ENCODE measurements around the gene AMT. TPM values are rescaled to one million over a fixed set of nuclear protein-coding genes. Genes with fewer than 3 reads are reported as not detected.

The AMT gene
- total and polyA plus RNA-seq, 2 of the 13 experiments (the other 11 are each of a cell fraction or from before 2014, with no cell fraction given) = 35.3 to 59.0 TPM

- Histone ChIP-seq H3K9ac (ENCODE audit: insufficient read depth, low read depth, low read length) (peak overlapping the region; percentile 67), H3K4me2 (ENCODE audit: low read depth, low read length) (peak overlapping the region; percentile 88), H3K4me3 (replicated peaks in 1 of 3; ENCODE audit: insufficient read depth in 1 of 3, low read depth in 2 of 3, low read length in 3 of 3) (peak overlapping the region; percentile 16 to 59 (median 42); a peak in 5 of 6 replicates), H3K27me3 (ENCODE audit: control insufficient read depth in 1 of 2, insufficient read depth in 2 of 2, low read length in 2 of 2) (no peaks in the 10 kb centered on the region; a peak in 1 of 5 replicates), H3K36me3 (replicated peaks in 1 of 2; ENCODE audit: control insufficient read depth in 1 of 2, insufficient read depth in 2 of 2, low read length in 2 of 2) (no peaks in the 10 kb centered on the region), H3K27ac (ENCODE audit: extremely low read length, insufficient read depth, low read length) (peak overlapping the region; percentile 87), H2AFZ (ENCODE audit: low read length) (peak overlapping the region; percentile 22), H3K79me2 (ENCODE audit: insufficient read depth, low read length) (no peaks in the 10 kb centered on the region), H3K9me3 (ENCODE audit: low read length) (no peaks in the 10 kb centered on the region), H4K20me1 (ENCODE audit: insufficient read depth, low read length) (no peaks in the 10 kb centered on the region), H3K4me1 (ENCODE audit: insufficient read depth, low read length) (peaks cover 82% of the 10 kb centered on the region)
- POLR2A ChIA-PET = interaction anchor here (0.7 to 2.9 kb wide), 13 partner anchors 10 to 547 kb away, joined by 3 to 9 read pairs (median 4); partner anchors contain the start of genes ARIH2, NICN1, RHOA and USP4
- intact Hi-C loops (cut with micrococcal nuclease; ENCODE audit: unreplicated experiment) = loop anchor here (5.0 kb wide), 1 partner anchor 207 kb away; the partner anchor contains the start of gene APEH
- BruUV-seq (replicated peaks) = TSS peak; percentile 83
- under 1% methylated on average over 15 of the region's 18 CpGs for WGBS (ENCODE audit: low lambda C conversion rate)
- ATAC-seq (peak; percentile 9), FAIRE-seq (peak; percentile 71), DNase-seq (ENCODE audit: low spot score) (peak; percentile 91)
- CTCF ChIA-PET (ENCODE audit: low intra/inter-chr PET ratio, low total read pairs) = no interaction called here
- in situ Hi-C loops (cut with HindIII; ENCODE audit: extremely low pct_ligation_motif_present, low pct_unique_long_range_greater_than_20kb) = loop anchor here (5.0 kb wide), 1 partner anchor 57 kb away; no protein-coding TSS in a partner anchor
- TF ChIP-seq ZNF839 (CRISPR knock-in tag; IDR thresholded peaks at IDR 0.05; ENCODE audit: borderline replicate concordance) (no peak), POGZ (CRISPR knock-in tag; IDR thresholded peaks at IDR 0.05) (peak; percentile 50; the same call in 1 of the 2 replicates), CEBPB (IDR thresholded peaks at IDR 0.05; ENCODE audit: borderline replicate concordance, low read depth, low read length) (peak; percentile 86), KMT2A (CRISPR knock-in tag; IDR thresholded peaks at IDR 0.05) (0 out of 2 replicates have a peak, but pooled peaks have one; percentile 21), ZNF441 (CRISPR knock-in tag; IDR thresholded peaks at IDR 0.05; ENCODE audit: borderline replicate concordance) (no peak), CEBPG (CRISPR knock-in tag; IDR thresholded peaks at IDR 0.05) (peak; percentile 83), THRA (CRISPR knock-in tag; IDR thresholded peaks at IDR 0.05; ENCODE audit: borderline replicate concordance) (no peak), ETV6 (CRISPR knock-in tag; conservative IDR thresholded peaks at IDR 0.05) (no peak), LCORL (IDR thresholded peaks at IDR 0.05) (no peak), LCORL (CRISPR knock-in tag; IDR thresholded peaks at IDR 0.05) (peak; percentile 82), IKZF4 (CRISPR knock-in tag; IDR thresholded peaks at IDR 0.05; ENCODE audit: borderline replicate concordance, low read depth, not compliant biosample characterization) (peak; percentile 74), SSRP1 (CRISPR knock-in tag; IDR thresholded peaks at IDR 0.05) (0 out of 2 replicates have a peak, but pooled peaks have one; percentile 59), STAG1 (CRISPR knock-in tag; IDR thresholded peaks at IDR 0.05) (no peak), ZBTB10 (CRISPR knock-in tag; IDR thresholded peaks at IDR 0.05; ENCODE audit: borderline replicate concordance) (0 out of 2 replicates have a peak, but pooled peaks have one; percentile 28)
- TF ChIP-seq, protein P1, sequence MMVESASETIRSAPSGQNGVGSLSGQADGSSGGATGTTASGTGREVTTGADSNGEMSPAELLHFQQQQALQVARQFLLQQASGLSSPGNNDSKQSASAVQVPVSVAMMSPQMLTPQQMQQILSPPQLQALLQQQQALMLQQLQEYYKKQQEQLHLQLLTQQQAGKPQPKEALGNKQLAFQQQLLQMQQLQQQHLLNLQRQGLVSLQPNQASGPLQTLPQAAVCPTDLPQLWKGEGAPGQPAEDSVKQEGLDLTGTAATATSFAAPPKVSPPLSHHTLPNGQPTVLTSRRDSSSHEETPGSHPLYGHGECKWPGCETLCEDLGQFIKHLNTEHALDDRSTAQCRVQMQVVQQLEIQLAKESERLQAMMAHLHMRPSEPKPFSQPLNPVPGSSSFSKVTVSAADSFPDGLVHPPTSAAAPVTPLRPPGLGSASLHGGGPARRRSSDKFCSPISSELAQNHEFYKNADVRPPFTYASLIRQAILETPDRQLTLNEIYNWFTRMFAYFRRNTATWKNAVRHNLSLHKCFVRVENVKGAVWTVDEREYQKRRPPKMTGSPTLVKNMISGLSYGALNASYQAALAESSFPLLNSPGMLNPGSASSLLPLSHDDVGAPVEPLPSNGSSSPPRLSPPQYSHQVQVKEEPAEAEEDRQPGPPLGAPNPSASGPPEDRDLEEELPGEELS (CRISPR knock-in tag; IDR thresholded peaks at IDR 0.05) = peak; percentile 29; the same call in 1 of the 2 replicates
- TF ChIP-seq, protein P2, sequence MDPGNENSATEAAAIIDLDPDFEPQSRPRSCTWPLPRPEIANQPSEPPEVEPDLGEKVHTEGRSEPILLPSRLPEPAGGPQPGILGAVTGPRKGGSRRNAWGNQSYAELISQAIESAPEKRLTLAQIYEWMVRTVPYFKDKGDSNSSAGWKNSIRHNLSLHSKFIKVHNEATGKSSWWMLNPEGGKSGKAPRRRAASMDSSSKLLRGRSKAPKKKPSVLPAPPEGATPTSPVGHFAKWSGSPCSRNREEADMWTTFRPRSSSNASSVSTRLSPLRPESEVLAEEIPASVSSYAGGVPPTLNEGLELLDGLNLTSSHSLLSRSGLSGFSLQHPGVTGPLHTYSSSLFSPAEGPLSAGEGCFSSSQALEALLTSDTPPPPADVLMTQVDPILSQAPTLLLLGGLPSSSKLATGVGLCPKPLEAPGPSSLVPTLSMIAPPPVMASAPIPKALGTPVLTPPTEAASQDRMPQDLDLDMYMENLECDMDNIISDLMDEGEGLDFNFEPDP (CRISPR knock-in tag; conservative IDR thresholded peaks at IDR 0.05) = no peak
These were observed 43.2 kb upstream of the AMT start for GRCh38 chr3:49465270-49466034.

Data from HepG2 (cell line).